ENCODE data around the gene VCAN.

VCAN gene

DNA sequence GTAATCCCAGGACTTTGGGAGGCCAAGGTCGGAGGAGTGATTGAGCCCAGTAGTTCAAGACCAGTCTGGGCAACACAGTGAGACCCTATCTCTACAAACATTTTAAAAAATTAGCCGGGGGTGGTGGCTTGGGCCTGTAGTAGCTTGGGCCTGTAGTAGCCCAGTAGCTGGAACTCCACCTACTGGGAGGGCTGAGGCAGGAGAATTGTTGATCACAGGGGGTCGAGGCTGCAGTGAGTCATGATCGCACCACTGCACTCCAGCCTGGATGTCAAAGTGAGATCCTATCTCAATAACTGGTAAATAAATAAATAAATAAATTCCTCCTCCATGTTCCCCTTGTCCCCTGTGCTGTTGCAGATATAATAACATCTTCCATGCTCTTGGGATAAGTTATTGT is 14.3 kb downstream of the VCAN start:
- H3K27ac ChIP-seq: no peak overlapping the region

GRCh38 chr5:83487155-83487554 is 15.6 kb downstream of the VCAN start:
- no peak overlapping the region for H3K4me3 ChIP-seq
- H3K27ac ChIP-seq: no peak overlapping the region
- DNase-seq (ENCODE audit: low spot score): no peak
- TF ChIP-seq, protein P1, sequence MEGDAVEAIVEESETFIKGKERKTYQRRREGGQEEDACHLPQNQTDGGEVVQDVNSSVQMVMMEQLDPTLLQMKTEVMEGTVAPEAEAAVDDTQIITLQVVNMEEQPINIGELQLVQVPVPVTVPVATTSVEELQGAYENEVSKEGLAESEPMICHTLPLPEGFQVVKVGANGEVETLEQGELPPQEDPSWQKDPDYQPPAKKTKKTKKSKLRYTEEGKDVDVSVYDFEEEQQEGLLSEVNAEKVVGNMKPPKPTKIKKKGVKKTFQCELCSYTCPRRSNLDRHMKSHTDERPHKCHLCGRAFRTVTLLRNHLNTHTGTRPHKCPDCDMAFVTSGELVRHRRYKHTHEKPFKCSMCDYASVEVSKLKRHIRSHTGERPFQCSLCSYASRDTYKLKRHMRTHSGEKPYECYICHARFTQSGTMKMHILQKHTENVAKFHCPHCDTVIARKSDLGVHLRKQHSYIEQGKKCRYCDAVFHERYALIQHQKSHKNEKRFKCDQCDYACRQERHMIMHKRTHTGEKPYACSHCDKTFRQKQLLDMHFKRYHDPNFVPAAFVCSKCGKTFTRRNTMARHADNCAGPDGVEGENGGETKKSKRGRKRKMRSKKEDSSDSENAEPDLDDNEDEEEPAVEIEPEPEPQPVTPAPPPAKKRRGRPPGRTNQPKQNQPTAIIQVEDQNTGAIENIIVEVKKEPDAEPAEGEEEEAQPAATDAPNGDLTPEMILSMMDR (IDR thresholded peaks at IDR 0.05): no peak

More for the DNA sequence above, 14.3 kb downstream of the VCAN start:
- TF ChIP-seq, protein P1 (IDR thresholded peaks at IDR 0.05): no peak
- DNase-seq (ENCODE audit: low spot score): no peak
- no peak overlapping the region for H3K4me3 ChIP-seq

- DNase-seq (ENCODE audit: low spot score): no peak
- TF ChIP-seq, protein P1 (IDR thresholded peaks at IDR 0.05): no peak
- Histone ChIP-seq H3K4me3 (no peak overlapping the region), H3K27ac (no peak overlapping the region)
Measured at GRCh38 chr5:83488271-83488670, 16.7 kb downstream of the VCAN start.

GRCh38 chr5:83488821-83489220 is 17.3 kb downstream of the VCAN start:
- no peak overlapping the region for H3K4me3 ChIP-seq
- TF ChIP-seq, protein P1 (IDR thresholded peaks at IDR 0.05): no peak
- no peak for DNase-seq (ENCODE audit: low spot score)
- no peak overlapping the region for H3K27ac ChIP-seq

DNA sequence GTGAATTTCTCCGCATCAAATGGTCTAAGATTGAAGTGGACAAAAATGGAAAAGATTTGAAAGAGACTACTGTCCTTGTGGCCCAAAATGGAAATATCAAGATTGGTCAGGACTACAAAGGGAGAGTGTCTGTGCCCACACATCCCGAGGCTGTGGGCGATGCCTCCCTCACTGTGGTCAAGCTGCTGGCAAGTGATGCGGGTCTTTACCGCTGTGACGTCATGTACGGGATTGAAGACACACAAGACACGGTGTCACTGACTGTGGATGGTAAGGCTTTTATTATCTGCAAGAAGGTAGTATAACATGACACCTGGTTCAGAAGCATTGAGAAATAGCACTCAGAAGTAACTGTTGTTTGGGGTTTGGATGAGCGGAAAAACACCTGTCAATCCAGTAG is 18.7 kb downstream of the VCAN start:
- DNase-seq (ENCODE audit: low spot score): no peak
- no peak overlapping the region for H3K4me3 ChIP-seq
- H3K27ac ChIP-seq: no peak overlapping the region
- TF ChIP-seq, protein P1 (IDR thresholded peaks at IDR 0.05): no peak

DNA sequence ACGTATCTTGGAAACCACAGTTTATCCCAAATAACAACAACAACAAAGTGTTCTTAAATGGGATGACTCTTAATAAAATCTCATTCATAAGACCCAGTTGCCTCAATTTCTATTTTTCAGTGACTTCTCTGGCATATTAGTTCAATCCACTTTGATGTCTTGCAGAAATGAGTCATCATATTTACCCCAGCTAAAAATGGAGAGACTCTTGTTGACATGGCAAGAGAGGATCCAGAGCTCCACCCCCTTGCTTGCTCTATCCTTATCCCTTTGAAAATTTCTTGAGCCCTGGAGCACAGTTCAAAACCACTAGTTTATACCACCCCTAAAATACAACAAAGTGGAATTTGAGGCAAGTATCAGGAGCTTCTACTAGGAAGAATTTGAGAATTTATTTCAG is 20.8 kb downstream of the VCAN start:
- no peak overlapping the region for H3K27ac ChIP-seq
- TF ChIP-seq, protein P1 (IDR thresholded peaks at IDR 0.05): no peak
- H3K4me3 ChIP-seq: no peak overlapping the region
- no peak for DNase-seq (ENCODE audit: low spot score)

DNA sequence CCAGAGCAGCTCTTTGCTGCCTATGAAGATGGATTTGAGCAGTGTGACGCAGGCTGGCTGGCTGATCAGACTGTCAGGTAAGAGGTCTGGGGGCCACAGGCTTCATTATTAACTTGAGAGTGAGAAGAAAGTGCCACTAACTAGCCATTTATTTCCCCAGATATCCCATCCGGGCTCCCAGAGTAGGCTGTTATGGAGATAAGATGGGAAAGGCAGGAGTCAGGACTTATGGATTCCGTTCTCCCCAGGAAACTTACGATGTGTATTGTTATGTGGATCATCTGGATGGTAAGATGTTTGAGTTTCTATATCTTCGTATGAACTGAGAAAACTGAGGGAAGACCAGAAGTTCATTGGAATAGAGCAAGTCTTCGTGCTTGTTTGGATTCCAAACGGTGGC is 22.1 kb downstream of the VCAN start:
- no peak overlapping the region for H3K27ac ChIP-seq
- TF ChIP-seq, protein P1 (IDR thresholded peaks at IDR 0.05): no peak
- H3K4me3 ChIP-seq: no peak overlapping the region
- no peak for DNase-seq (ENCODE audit: low spot score)

Measured in coronary artery (tissue), 2 donors.